Endometrial microvascular endothelial cells (primary cell): ENCODE results near the gene NKAIN4. TPM values are rescaled to one million over a fixed set of nuclear protein-coding genes. Genes with fewer than 3 reads are reported as not detected.

ENCODE experiments used
- in situ Hi-C: cut with HindIII; loops from 2 replicates; pipeline ENCODE4 v1.10.0; 2017; ENCODE audit warnings: low sequenced_read_pairs, low pct_unique_long_range_greater_than_20kb; ENCODE audit errors: inconsistent ontology term
- total RNA-seq: library from RNA; depleted of rRNA; stranded (reverse); fragments of >200 nt; gene quantifications from one replicate; pipeline ENCODE4 v1.2.3, GENCODE V29; 2015; ENCODE audit errors: inconsistent ontology term

NKAIN4 gene
- total RNA-seq, 1 donor from 2014 or later: not detected

- in situ Hi-C loops: loop anchor here (10.0 to 25.0 kb wide), 2 partner anchors 55 to 107 kb away; no protein-coding TSS in a partner anchor
Measured at GRCh38 chr20:63279931-63280330, 25.7 kb upstream of the NKAIN4 start.

- in situ Hi-C loops: loop anchor here (25.0 kb wide), 1 partner anchor 109 kb away; no protein-coding TSS in a partner anchor
Measured at GRCh38 chr20:63278661-63279060, 24.4 kb upstream of the NKAIN4 start.

- in situ Hi-C loops: loop anchor here (25.0 kb wide), 1 partner anchor 110 kb away; no protein-coding TSS in a partner anchor
Measured at GRCh38 chr20:63277466-63278272, 23.4 kb upstream of the NKAIN4 start.

- in situ Hi-C loops: loop anchor here (25.0 kb wide), 1 partner anchor 110 kb away; no protein-coding TSS in a partner anchor
Measured at GRCh38 chr20:63276956-63277355, 22.7 kb upstream of the NKAIN4 start.

- in situ Hi-C loops: loop anchor here (25.0 kb wide), 1 partner anchor 111 kb away; no protein-coding TSS in a partner anchor
Measured at GRCh38 chr20:63275825-63276224, 21.6 kb upstream of the NKAIN4 start.

GRCh38 chr20:63274381-63275228 lies 20.3 kb upstream of the NKAIN4 start:
- in situ Hi-C loops: loop anchor here (25.0 kb wide), 1 partner anchor 113 kb away; no protein-coding TSS in a partner anchor

- in situ Hi-C loops: no loop called here
Measured at GRCh38 chr20:63273635-63274380, 19.5 kb upstream of the NKAIN4 start.

- in situ Hi-C loops: no loop called here
Measured at GRCh38 chr20:63273059-63273579, 18.9 kb upstream of the NKAIN4 start.

GRCh38 chr20:63272105-63273058 lies 18.1 kb upstream of the NKAIN4 start, which contains the start of gene ARFGAP1:
TSS of gene ARFGAP1 (plus strand) at chr20:63272813. CDS start at chr20:63275581, 2,768 bp downstream.
- in situ Hi-C loops: no loop called here

GRCh38 chr20:63270606-63271325 lies 16.5 kb upstream of the NKAIN4 start:
- in situ Hi-C loops: no loop called here

GRCh38 chr20:63269724-63270123 lies 15.5 kb upstream of the NKAIN4 start:
- in situ Hi-C loops: no loop called here

- in situ Hi-C loops: no loop called here
Measured at GRCh38 chr20:63268671-63269439, 14.6 kb upstream of the NKAIN4 start.

GRCh38 chr20:63268256-63268655 lies 14.0 kb upstream of the NKAIN4 start:
- in situ Hi-C loops: no loop called here

GRCh38 chr20:63267691-63268090 lies 13.4 kb upstream of the NKAIN4 start:
- in situ Hi-C loops: no loop called here

- in situ Hi-C loops: no loop called here
Measured at GRCh38 chr20:63265891-63266515, 11.7 kb upstream of the NKAIN4 start.

GRCh38 chr20:63264519-63264918 lies 10.3 kb upstream of the NKAIN4 start:
- in situ Hi-C loops: no loop called here
